Measurements from ENCODE around the gene RNF144B. TPM values are rescaled to one million over a fixed set of nuclear protein-coding genes. Genes with fewer than 3 reads are reported as not detected.

Gene RNF144B
- total RNA-seq, 1 donor = 0.54 TPM

DNA sequence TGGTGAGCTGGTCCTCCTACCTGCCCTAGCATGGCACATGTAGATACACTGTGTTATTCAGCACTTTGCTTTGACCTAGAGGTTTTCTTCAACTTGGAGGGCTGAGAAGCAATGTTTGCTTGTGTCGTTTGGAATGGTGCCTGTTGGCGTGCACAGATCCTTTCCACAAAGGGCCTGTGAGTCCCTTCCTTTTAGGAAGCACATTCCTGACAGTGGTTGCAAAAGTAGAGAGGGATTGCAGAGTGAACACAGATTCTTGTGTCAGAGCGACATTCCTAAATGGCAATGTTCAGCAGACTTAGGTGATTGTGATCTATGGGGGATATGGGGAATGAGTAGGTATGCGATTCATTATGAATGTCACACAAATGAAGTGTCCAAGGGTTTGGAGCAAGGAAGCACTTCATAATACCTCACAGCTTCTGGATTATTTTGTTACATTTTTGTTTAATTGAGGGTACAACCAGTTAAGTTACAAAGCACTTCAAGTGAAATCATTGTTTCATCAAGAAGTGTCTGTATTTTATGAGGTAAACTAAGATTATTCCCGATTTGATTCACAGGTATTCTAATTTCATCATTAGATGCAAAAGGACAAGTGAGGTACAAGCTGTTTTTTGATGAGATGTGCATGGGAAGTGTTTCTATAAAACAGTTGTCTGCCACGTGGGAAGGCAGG is 713 bp upstream of the RNF144B start:
- H3K4me3 ChIP-seq (ENCODE audit: low read depth, low read length) = no peak overlapping the region
- peak; percentile 60 for DNase-seq (ENCODE audit: low read depth)
- TF ChIP-seq, protein P1, sequence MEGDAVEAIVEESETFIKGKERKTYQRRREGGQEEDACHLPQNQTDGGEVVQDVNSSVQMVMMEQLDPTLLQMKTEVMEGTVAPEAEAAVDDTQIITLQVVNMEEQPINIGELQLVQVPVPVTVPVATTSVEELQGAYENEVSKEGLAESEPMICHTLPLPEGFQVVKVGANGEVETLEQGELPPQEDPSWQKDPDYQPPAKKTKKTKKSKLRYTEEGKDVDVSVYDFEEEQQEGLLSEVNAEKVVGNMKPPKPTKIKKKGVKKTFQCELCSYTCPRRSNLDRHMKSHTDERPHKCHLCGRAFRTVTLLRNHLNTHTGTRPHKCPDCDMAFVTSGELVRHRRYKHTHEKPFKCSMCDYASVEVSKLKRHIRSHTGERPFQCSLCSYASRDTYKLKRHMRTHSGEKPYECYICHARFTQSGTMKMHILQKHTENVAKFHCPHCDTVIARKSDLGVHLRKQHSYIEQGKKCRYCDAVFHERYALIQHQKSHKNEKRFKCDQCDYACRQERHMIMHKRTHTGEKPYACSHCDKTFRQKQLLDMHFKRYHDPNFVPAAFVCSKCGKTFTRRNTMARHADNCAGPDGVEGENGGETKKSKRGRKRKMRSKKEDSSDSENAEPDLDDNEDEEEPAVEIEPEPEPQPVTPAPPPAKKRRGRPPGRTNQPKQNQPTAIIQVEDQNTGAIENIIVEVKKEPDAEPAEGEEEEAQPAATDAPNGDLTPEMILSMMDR (IDR thresholded peaks at IDR 0.05; ENCODE audit: insufficient read depth, low read length) = no peak

DNA sequence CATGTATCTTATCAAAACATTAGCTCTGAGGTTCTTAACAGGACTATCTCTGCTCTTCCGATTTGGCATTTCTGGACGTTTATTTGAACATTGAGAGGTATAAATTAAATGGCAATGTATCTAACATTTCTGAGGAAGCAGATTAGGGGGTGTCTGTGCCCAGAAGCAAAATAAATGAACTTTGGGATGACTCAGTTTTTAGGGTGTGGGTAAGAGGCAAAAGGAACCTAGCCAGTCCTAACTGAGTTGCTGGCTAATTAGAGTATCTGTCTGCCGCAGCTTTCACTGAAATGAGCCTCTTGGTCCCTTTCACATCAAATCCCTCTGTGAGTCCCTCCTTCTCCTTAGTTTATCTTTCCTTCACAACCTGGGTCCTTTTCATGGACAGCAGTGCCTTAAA is 1.1 kb downstream of the RNF144B start:
- H3K4me3 ChIP-seq (ENCODE audit: low read depth, low read length) = no peak overlapping the region
- TF ChIP-seq, protein P1 (IDR thresholded peaks at IDR 0.05; ENCODE audit: insufficient read depth, low read length) = no peak
- no peak for DNase-seq (ENCODE audit: low read depth)

DNA sequence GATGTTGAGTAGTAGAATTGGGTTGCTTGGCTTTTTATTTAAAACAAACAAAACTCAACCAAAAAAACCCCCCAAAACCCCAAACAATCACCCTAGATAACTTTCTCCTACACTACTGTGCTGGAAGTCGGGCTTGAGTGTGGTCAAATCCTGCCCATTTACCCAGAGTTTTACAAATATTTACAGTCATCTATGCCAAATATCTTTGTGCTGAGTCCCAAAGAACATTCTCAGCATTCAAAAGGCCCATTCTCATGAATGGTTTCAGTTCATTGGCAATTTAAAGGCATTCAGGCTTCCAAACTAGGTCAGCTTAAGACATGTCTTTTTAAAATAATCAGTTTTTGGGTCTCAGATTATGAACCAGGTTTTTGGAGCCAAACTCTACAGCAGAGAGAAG is 1.8 kb downstream of the RNF144B start:
- DNase-seq (ENCODE audit: low read depth) = peak; percentile 72
- no peak overlapping the region for H3K4me3 ChIP-seq (ENCODE audit: low read depth, low read length)

DNA sequence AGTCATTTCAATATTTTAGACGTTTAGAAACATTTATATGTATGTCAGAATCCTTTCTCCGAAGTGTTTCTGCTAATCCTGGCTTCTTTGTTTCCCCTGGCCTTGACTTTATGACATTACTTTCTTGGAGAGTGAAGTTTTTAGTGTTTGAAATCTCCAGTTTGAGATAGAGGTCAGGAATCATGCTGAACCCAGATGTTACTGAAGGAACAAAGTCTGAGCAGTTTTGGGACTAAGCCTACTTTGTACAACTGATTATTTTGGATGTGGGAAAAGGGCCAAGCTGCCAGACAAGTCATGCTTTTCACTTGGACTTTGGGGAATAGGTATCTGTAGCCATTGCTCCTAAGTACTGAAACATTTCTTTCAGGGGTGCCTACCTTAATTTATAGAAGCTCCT is 2.3 kb downstream of the RNF144B start:
- TF ChIP-seq, protein P1 (IDR thresholded peaks at IDR 0.05; ENCODE audit: insufficient read depth, low read length) = no peak
- no peak overlapping the region for H3K4me3 ChIP-seq (ENCODE audit: low read depth, low read length)
- peak; percentile 74 for DNase-seq (ENCODE audit: low read depth)

More for the DNA sequence above, 1.8 kb downstream of the RNF144B start:
- TF ChIP-seq, protein P1 (IDR thresholded peaks at IDR 0.05; ENCODE audit: insufficient read depth, low read length) = no peak

DNA sequence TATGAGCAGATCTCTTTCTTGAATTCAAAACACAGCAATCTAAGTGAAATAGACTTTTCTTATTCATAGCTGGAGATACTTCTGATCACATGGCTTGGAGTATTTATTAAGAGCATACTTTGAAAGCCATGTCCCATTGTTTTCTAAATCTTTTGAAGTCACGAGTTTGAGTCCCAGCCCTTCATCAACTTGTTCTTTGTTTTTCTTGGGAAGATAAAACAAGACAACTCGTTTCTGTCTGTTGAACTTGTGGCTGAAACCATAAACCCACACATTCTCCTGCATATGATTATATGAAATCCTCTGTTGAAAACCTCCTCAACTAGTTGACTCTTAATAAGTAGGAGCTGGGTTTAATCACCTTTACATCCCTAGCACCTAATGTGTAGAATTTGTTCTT is 3.3 kb downstream of the RNF144B start:
- no peak for DNase-seq (ENCODE audit: low read depth)
- TF ChIP-seq, protein P1 (IDR thresholded peaks at IDR 0.05; ENCODE audit: insufficient read depth, low read length) = no peak

DNA sequence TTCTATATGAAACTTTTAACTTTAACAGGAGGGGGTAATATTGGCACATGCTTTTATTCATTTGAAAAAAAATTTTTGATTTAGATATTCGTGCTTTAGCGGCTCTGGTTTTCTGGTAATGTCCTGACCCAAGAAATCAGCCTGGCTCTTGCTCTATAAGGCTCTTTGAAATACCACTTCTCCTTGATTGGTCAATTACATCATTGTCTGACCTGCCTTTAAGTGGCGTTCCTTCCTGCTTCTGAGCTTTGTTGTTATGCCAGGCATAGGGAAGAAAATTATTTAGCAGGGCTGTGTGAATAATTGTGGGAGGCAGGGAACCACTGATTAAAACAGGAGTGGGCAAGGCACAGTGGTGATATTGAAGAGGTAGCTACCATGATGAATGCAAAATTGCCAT is 3.9 kb downstream of the RNF144B start:
- no peak overlapping the region for H3K4me3 ChIP-seq (ENCODE audit: low read depth, low read length)
- DNase-seq (ENCODE audit: low read depth) = no peak
- TF ChIP-seq, protein P1 (IDR thresholded peaks at IDR 0.05; ENCODE audit: insufficient read depth, low read length) = no peak

More for the DNA sequence above, 3.3 kb downstream of the RNF144B start:
- no peak overlapping the region for H3K4me3 ChIP-seq (ENCODE audit: low read depth, low read length)

Measured in fibroblast of the aortic adventitia (primary cell).